Endothelial cell of umbilical vein (primary cell): ENCODE measurements around the gene DMAC2L. TPM values are rescaled to one million over a fixed set of nuclear protein-coding genes. Genes with fewer than 3 reads are reported as not detected.

Source experiments
- BruUV-seq: library from RNA; stranded (reverse); fragments of 400-500 nt; replicated peaks from 2 replicates; lab custom pipeline; 2021; lab: Mats Ljungman, UMichigan
- CTCF ChIA-PET: fragments of 300-600, 350-600 bp; sonication (Branson Sonifier 250); formaldehyde crosslinking; loops from one replicate; lab custom pipeline; 2021; ENCODE audit warnings: antibody characterized with exemption, inconsistent platforms; lab: Charles Lee
- POLR2A ChIA-PET: fragments of 300-600, 350-600 bp; sonication (Branson Sonifier 250); formaldehyde crosslinking; loops from one replicate; lab custom pipeline; 2021; ENCODE audit warnings: antibody characterized with exemption, inconsistent platforms; lab: Charles Lee
- DNase-seq: peaks from one replicate; pipeline ENCODE4 v3.0.0-alpha.2; 2011; ENCODE audit warnings: low read depth, low spot score
- FAIRE-seq: peaks from 2 replicates; lab custom pipeline; 2011; peaks lifted over from hg19 to GRCh38; lab: Jason Lieb, UNC
- H2AFZ ChIP-seq: 2 replicates; pipeline ENCODE4 v1.6.0; 2012; ENCODE audit warnings: low read depth, low read length, control low read depth, inconsistent platforms
- H3K27ac ChIP-seq: 2 replicates; pipeline ENCODE4 v1.5.1; 2011; ENCODE audit warnings: low read depth, mild to moderate bottlenecking, control low read depth, low read length, moderate library complexity; ENCODE audit not compliant: insufficient read depth
- H3K27me3 ChIP-seq, 2 experiments: 2 replicates each; pipeline versions ENCODE4 v1.6.0 to v1.6.1; 2011; ENCODE audit warnings: low read length in 2 of 2, mixed read lengths in 1 of 2; ENCODE audit not compliant: control insufficient read depth in 2 of 2, insufficient read depth in 2 of 2
- H3K36me3 ChIP-seq, 2 experiments: 2 replicates in 1 of 2; 3 replicates in 1 of 2; pipeline ENCODE4 v1.5.1; 2011; ENCODE audit warnings: low read length in 2 of 2, mild to moderate bottlenecking in 1 of 2, moderate library complexity in 1 of 2; ENCODE audit not compliant: control insufficient read depth in 2 of 2, insufficient read depth in 2 of 2; ENCODE audit errors: extremely low read depth in 1 of 2
- H3K4me1 ChIP-seq: 3 replicates; pipeline ENCODE4 v1.5.1; 2011; ENCODE audit warnings: mild to moderate bottlenecking, low read length; ENCODE audit not compliant: control insufficient read depth, insufficient read depth; ENCODE audit errors: extremely low read depth
- H3K4me2 ChIP-seq: 2 replicates; pipeline ENCODE4 v1.6.1; 2011; ENCODE audit warnings: low read length, control low read depth, mixed read lengths; ENCODE audit not compliant: insufficient read depth
- H3K4me3 ChIP-seq, 3 experiments: fragments of 200-600 bp in 1 of 3; sonication (generic), shearing (Covaris generic) in 1 of 3; replicated peaks in 1 of 3; 2 replicates each; pipeline ENCODE4 v1.5.1; 2011 to 2016; ENCODE audit warnings: control low read depth in 3 of 3, low read length in 3 of 3, mild to moderate bottlenecking in 2 of 3, inconsistent platforms in 1 of 3, low read depth in 1 of 3, moderate library complexity in 1 of 3; ENCODE audit not compliant: insufficient read depth in 1 of 3
- H3K79me2 ChIP-seq: 2 replicates; pipeline ENCODE4 v1.6.0; 2012; ENCODE audit warnings: low read length, inconsistent platforms; ENCODE audit not compliant: control insufficient read depth, insufficient read depth
- H3K9ac ChIP-seq: replicated peaks from 2 replicates; pipeline ENCODE3; 2011; ENCODE audit warnings: low read length, control low read depth; ENCODE audit not compliant: insufficient read depth; ENCODE audit errors: extremely low read depth
- H3K9me1 ChIP-seq: replicated peaks from 3 replicates; pipeline ENCODE4 v1.6.0; 2011; ENCODE audit warnings: mild to moderate bottlenecking, low read length; ENCODE audit not compliant: control insufficient read depth, insufficient read depth; ENCODE audit errors: extremely low read depth
- H3K9me3 ChIP-seq: replicated peaks from 2 replicates; pipeline ENCODE4 v1.5.1; 2012; ENCODE audit warnings: low read length, inconsistent platforms; ENCODE audit not compliant: control insufficient read depth, insufficient read depth
- H4K20me1 ChIP-seq: replicated peaks from 2 replicates; pipeline ENCODE3; 2011; ENCODE audit warnings: mild to moderate bottlenecking, low read length; ENCODE audit not compliant: control insufficient read depth, insufficient read depth; ENCODE audit errors: extremely low read depth
- CTCF ChIP-seq, 2 donors: IDR thresholded peaks; 1 replicate in 1 of 2; 2 replicates in 1 of 2; pipeline ENCODE4 v1.5.1; 2011; ENCODE audit warnings: low read length in 2 of 2, mild to moderate bottlenecking in 2 of 2, moderate library complexity in 2 of 2, control low read depth in 1 of 2, inconsistent platforms in 1 of 2, low read depth in 1 of 2; ENCODE audit not compliant: insufficient read depth in 1 of 2; ENCODE audit errors: extremely low read depth in 1 of 2
- EZH2 ChIP-seq: IDR thresholded peaks from 2 replicates; pipeline ENCODE4 v1.6.1; 2012; ENCODE audit warnings: borderline replicate concordance, low read depth, mild to moderate bottlenecking, moderate library complexity, low read length, inconsistent platforms; ENCODE audit not compliant: severe bottlenecking
- FOS ChIP-seq: IDR thresholded peaks from 2 replicates; pipeline ENCODE4 v1.6.1; 2011; ENCODE audit warnings: mild to moderate bottlenecking, low read length, moderate library complexity, borderline replicate concordance; ENCODE audit not compliant: insufficient read depth
- GATA2 ChIP-seq: IDR thresholded peaks from 2 replicates; pipeline ENCODE4 v1.7.0; 2011; ENCODE audit warnings: low read depth, mild to moderate bottlenecking, moderate library complexity, mixed read lengths, low read length; ENCODE audit not compliant: insufficient read length, insufficient read depth
- MYC ChIP-seq: IDR thresholded peaks from one replicate; pipeline ENCODE4 v1.6.1; 2011; ENCODE audit warnings: mild to moderate bottlenecking, low read depth, low read length
- POLR2AphosphoS5 ChIP-seq: IDR thresholded peaks from 2 replicates; pipeline ENCODE4 v1.6.1; 2012; ENCODE audit warnings: low read depth, mild to moderate bottlenecking, control low read depth, low read length, moderate library complexity; ENCODE audit not compliant: insufficient read depth
- dilution Hi-C: fragments of 300-500 bp; cut with MboI; formaldehyde crosslinking; loops from one replicate; pipeline ENCODE4 v1.15.0; 2019; ENCODE audit warnings: low sequenced_read_pairs; ENCODE audit not compliant: extremely low pct_ligation_motif_present
- intact Hi-C: fragments of 100-400 bp; cut with micrococcal nuclease; formaldehyde crosslinking; loops from one replicate; pipeline ENCODE4 v1.10.0; 2022
- polyA plus RNA-seq, 4 experiments: library from polyadenylated mRNA; depleted of rRNA in 3 of 4; stranded (reverse) in 3 of 4; unstranded in 1 of 4; fragments of >200 nt; gene quantifications; 2 replicates each; pipeline versions ENCODE4 v1.2.1 to v1.2.3, GENCODE V29; 2011 to 2012; ENCODE audit warnings: missing spikeins in 1 of 4
- total RNA-seq: library from RNA; stranded (reverse); gene quantifications from 2 replicates; pipeline ENCODE4 v1.2.3, GENCODE V29; 2021
- TF ChIP-seq, protein P1 (sequence below): IDR thresholded peaks from 2 replicates; pipeline ENCODE4 v1.6.1; 2011; ENCODE audit not compliant: insufficient read depth, insufficient read length

DMAC2L gene
- total and polyA plus RNA-seq, 2 donors (not counting 3 experiments of a cell fraction or from before 2014, with no cell fraction given) = 13.9 to 19.2 TPM

DNA sequence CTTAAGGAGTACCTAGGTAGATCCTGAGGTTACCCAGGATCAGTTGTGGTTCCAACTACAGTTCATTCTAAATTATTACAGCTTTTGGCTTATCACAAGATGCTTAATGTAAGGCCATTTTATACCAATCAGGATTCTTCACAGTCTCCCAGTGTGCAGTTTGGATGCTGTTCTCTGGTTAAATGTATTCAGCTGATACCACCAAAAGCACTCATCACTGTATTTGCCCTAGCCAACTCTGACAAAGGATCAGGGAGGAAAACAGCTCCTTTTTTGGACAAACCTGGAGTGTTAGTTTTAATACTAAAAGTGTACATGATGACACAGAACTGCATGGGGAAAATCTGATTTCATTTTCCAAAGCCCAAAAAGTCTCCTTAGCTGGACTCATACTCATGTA, 19.5 kb downstream of the DMAC2L start:
- dilution Hi-C loops = no loop called here
- no peaks in the 10 kb centered on the region for H3K9me3 ChIP-seq
- H3K79me2 ChIP-seq = no peaks in the 10 kb centered on the region
- TF ChIP-seq POLR2AphosphoS5 (no peak), GATA2 (no peak), EZH2 (no peak), FOS (no peak), MYC (no peak), CTCF (IDR thresholded peaks at IDR 0.05; ENCODE audit: extremely low read depth in 1 of 2, insufficient read depth in 1 of 2, low read depth in 1 of 2, low read length in 2 of 2) (no peak)
- TF ChIP-seq, protein P1, sequence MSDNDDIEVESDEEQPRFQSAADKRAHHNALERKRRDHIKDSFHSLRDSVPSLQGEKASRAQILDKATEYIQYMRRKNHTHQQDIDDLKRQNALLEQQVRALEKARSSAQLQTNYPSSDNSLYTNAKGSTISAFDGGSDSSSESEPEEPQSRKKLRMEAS = no peak
- DNase-seq (no peak), FAIRE-seq (no peak)
- POLR2A ChIA-PET = no interaction called here
- no peak overlapping the region for H3K27ac ChIP-seq
- no peaks in the 10 kb centered on the region for H3K27me3 ChIP-seq
- no peak overlapping the region for H3K9ac ChIP-seq
- peaks cover 21% of the 10 kb centered on the region for H3K4me1 ChIP-seq
- no TSS peak for BruUV-seq
- no peaks in the 10 kb centered on the region for H3K9me1 ChIP-seq
- H3K4me2 ChIP-seq = no peak overlapping the region
- H3K36me3 ChIP-seq = peaks cover 2% of the 10 kb centered on the region in 2 experiments
- CTCF ChIA-PET = interaction anchor here (2.3 kb wide), 1 partner anchor 11 kb away, joined by 17 read pairs; no protein-coding TSS in a partner anchor
- H3K4me3 ChIP-seq = no peak overlapping the region
- no peak overlapping the region for H2AFZ ChIP-seq
- intact Hi-C loops = no loop called here
- H4K20me1 ChIP-seq = no peaks in the 10 kb centered on the region
